ENCODE measurements around the gene HERC4. TPM values are rescaled to one million over a fixed set of nuclear protein-coding genes. Genes with fewer than 3 reads are reported as not detected.

The HERC4 gene, protein sequence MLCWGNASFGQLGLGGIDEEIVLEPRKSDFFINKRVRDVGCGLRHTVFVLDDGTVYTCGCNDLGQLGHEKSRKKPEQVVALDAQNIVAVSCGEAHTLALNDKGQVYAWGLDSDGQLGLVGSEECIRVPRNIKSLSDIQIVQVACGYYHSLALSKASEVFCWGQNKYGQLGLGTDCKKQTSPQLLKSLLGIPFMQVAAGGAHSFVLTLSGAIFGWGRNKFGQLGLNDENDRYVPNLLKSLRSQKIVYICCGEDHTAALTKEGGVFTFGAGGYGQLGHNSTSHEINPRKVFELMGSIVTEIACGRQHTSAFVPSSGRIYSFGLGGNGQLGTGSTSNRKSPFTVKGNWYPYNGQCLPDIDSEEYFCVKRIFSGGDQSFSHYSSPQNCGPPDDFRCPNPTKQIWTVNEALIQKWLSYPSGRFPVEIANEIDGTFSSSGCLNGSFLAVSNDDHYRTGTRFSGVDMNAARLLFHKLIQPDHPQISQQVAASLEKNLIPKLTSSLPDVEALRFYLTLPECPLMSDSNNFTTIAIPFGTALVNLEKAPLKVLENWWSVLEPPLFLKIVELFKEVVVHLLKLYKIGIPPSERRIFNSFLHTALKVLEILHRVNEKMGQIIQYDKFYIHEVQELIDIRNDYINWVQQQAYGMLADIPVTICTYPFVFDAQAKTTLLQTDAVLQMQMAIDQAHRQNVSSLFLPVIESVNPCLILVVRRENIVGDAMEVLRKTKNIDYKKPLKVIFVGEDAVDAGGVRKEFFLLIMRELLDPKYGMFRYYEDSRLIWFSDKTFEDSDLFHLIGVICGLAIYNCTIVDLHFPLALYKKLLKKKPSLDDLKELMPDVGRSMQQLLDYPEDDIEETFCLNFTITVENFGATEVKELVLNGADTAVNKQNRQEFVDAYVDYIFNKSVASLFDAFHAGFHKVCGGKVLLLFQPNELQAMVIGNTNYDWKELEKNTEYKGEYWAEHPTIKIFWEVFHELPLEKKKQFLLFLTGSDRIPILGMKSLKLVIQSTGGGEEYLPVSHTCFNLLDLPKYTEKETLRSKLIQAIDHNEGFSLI
- total RNA-seq (2021; ENCODE audit: unreplicated experiment) (36.5 TPM), Bru-seq, nascent RNA (percentile 86 among the genes with signal in this experiment), BruChase-seq, experiment 1, labeled RNA remaining after a 6-hour chase (percentile 82 among the genes with signal in this experiment), BruChase-seq, experiment 2, labeled RNA remaining after a 2-hour chase (percentile 90 among the genes with signal in this experiment)
- 6.2 and 8.2 TPM in 2 replicates for polyA plus RNA-seq (2012)
- long read RNA-seq, transcript HERC4-202 (25 exons, 3,905 nt), result major isoform, 23 of 43 reads
- long read RNA-seq, partial matches to known transcripts, result 7 of 43 reads
- long read RNA-seq, other reads (novel, unspliced or antisense), result 12 of 43 reads

DNA sequence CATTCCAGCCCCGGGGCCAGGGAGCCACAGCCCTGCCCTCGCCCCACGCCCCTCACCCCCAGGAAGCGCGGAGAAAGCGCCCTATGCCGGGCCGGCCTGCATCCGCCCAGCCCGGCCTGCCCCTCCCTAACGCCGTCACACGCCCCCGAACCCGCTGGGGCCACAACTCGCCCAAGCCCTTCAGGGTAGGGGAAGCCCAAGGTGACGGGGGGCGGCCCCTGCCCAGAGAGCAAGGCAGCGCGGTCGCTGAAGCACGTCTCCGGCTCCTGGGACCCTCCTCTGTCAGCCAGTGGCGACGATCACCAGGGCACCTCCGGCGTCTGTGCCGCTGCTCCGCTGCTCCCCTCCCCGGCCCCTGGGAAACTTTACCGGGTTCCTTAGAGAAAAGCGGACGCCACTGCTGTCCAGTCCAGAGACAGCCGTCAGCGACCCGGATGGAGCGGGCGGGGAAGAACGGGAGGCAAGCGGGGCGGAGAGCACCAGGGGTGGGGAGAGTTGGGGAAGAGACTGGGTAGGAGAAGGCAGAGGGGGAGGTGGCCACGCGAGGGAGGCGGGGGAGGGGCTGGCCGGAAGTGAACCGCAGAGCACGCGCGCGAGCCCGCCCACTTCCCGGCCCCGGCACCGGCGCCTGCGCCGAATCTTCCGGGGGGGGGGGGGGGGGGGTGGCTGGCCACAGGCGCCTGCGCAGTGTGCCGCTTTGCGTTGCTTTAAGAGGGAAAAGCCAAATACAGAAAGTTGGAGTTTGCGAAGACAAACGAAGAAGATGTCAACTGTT, at the start of gene HERC4:
Gene HERC4 (minus strand): TSS at position 509 of the 775 bp plus-strand sequence. CDS start 2,175 bp downstream, outside the sequence.
- Histone ChIP-seq H3K4me3 (replicated peaks in 1 of 2; ENCODE audit: low read depth in 1 of 2, low read length in 2 of 2) (peak within 1 kb of the TSS; percentile 89 to 95), H3K4me1 (ENCODE audit: control insufficient read depth in 1 of 2, insufficient read depth in 2 of 2, low read length in 2 of 2) (peaks cover 9 to 17% of the 10 kb centered on the region in 2 experiments), H3K4me2 (ENCODE audit: low read length) (peak within 1 kb of the TSS; percentile 91), H3K27me3 (ENCODE audit: insufficient read depth, low read length) (no peaks in the 10 kb centered on the region), H3K9me2 (ENCODE audit: insufficient read depth) (no peaks in the 10 kb centered on the region), H2AFZ (ENCODE audit: low read depth, low read length, poor library complexity, severe bottlenecking) (peak within 1 kb of the TSS; percentile 90), H4K20me1 (ENCODE audit: insufficient read depth) (no peaks in the 10 kb centered on the region), H3K36me3 (ENCODE audit: control insufficient read depth in 1 of 2, insufficient read depth in 2 of 2, low read length in 2 of 2) (peaks cover 3 to 4% of the 10 kb centered on the region in 2 experiments; a peak in 2 of 4 replicates), H3K9me3 (ENCODE audit: control insufficient read depth in 1 of 2, insufficient read depth in 1 of 2, low read depth in 1 of 2, low read length in 2 of 2) (no peaks in the 10 kb centered on the region), H3K79me2 (ENCODE audit: insufficient read depth, low read length) (peaks cover 50% of the 10 kb centered on the region), H3K27ac (ENCODE audit: low read depth, low read length) (peak within 1 kb of the TSS; percentile 94), H3K9ac (ENCODE audit: low read length) (peak within 1 kb of the TSS; percentile 96)
- intact Hi-C loops (cut with micrococcal nuclease), result no loop called here
- peak; percentile 92 for ATAC-seq
- CTCF ChIA-PET, result no interaction called here
- POLR2A ChIA-PET, result no interaction called here
- RAD21 ChIA-PET (ENCODE audit: low non-redundant PET in 1 of 2, low total read pairs in 2 of 2, uncharacterized antibody in 2 of 2, unreplicated experiment in 2 of 2), result no interaction called here
- DNase-seq (ENCODE audit: low read depth, low spot score), result peak; percentile 79
- BruUV-seq (replicated peaks), result no TSS peak
- TF ChIP-seq SIN3A (IDR thresholded peaks at IDR 0.05; ENCODE audit: low read depth) (peak; percentile 60), SP1 (IDR thresholded peaks at IDR 0.05; ENCODE audit: low read depth) (peak; percentile 25; the same call in 1 of the 2 replicates), ZFX (IDR thresholded peaks at IDR 0.05) (peak; percentile 81), CEBPB (IDR thresholded peaks at IDR 0.05; ENCODE audit: low read depth) (no peak), POLR2AphosphoS5 (IDR thresholded peaks at IDR 0.05; ENCODE audit: low read depth, low read length) (peak; percentile 82), TCF7L2 (IDR thresholded peaks at IDR 0.05; ENCODE audit: borderline replicate concordance, extremely low read depth, insufficient read depth, insufficient read length) (no peak), ZNF274 (IDR thresholded peaks at IDR 0.05; ENCODE audit: low read depth, low read length) (no peak), POLR2A (IDR thresholded peaks at IDR 0.05; ENCODE audit: borderline replicate concordance, extremely low read depth, insufficient read depth, insufficient read length) (no peak), FOSL1 (IDR thresholded peaks at IDR 0.05; ENCODE audit: low read depth) (no peak), EGR1 (IDR thresholded peaks at IDR 0.05; ENCODE audit: low read depth) (peak; percentile 80), RAD21 (IDR thresholded peaks at IDR 0.05; ENCODE audit: low read depth) (no peak), EZH2phosphoT487 (IDR thresholded peaks at IDR 0.05; ENCODE audit: borderline replicate concordance) (no peak)
- TF ChIP-seq, protein P1, sequence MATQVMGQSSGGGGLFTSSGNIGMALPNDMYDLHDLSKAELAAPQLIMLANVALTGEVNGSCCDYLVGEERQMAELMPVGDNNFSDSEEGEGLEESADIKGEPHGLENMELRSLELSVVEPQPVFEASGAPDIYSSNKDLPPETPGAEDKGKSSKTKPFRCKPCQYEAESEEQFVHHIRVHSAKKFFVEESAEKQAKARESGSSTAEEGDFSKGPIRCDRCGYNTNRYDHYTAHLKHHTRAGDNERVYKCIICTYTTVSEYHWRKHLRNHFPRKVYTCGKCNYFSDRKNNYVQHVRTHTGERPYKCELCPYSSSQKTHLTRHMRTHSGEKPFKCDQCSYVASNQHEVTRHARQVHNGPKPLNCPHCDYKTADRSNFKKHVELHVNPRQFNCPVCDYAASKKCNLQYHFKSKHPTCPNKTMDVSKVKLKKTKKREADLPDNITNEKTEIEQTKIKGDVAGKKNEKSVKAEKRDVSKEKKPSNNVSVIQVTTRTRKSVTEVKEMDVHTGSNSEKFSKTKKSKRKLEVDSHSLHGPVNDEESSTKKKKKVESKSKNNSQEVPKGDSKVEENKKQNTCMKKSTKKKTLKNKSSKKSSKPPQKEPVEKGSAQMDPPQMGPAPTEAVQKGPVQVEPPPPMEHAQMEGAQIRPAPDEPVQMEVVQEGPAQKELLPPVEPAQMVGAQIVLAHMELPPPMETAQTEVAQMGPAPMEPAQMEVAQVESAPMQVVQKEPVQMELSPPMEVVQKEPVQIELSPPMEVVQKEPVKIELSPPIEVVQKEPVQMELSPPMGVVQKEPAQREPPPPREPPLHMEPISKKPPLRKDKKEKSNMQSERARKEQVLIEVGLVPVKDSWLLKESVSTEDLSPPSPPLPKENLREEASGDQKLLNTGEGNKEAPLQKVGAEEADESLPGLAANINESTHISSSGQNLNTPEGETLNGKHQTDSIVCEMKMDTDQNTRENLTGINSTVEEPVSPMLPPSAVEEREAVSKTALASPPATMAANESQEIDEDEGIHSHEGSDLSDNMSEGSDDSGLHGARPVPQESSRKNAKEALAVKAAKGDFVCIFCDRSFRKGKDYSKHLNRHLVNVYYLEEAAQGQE (IDR thresholded peaks at IDR 0.05; ENCODE audit: low read depth), result no peak
- TF ChIP-seq, protein P2, sequence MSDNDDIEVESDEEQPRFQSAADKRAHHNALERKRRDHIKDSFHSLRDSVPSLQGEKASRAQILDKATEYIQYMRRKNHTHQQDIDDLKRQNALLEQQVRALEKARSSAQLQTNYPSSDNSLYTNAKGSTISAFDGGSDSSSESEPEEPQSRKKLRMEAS (IDR thresholded peaks at IDR 0.05), result peak; percentile 93
- TF ChIP-seq, protein P3, sequence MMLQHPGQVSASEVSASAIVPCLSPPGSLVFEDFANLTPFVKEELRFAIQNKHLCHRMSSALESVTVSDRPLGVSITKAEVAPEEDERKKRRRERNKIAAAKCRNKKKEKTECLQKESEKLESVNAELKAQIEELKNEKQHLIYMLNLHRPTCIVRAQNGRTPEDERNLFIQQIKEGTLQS (IDR thresholded peaks at IDR 0.05), result no peak
